ENCODE results near the gene TTC21B.
"Not testable (repeated sequence)": the region's sequence is repeated elsewhere in the genome, so short reads cannot be mapped to it uniquely, and the experiment has no call there.

Gene TTC21B

GRCh38 chr2:165953655-165954606 is at the start of gene TTC21B:
TTC21B (minus strand) TSS chr2:165953776; CDS start chr2:165953705, 71 bp downstream.
- DNase-seq (ENCODE audit: low spot score): peak; percentile 99

DNA sequence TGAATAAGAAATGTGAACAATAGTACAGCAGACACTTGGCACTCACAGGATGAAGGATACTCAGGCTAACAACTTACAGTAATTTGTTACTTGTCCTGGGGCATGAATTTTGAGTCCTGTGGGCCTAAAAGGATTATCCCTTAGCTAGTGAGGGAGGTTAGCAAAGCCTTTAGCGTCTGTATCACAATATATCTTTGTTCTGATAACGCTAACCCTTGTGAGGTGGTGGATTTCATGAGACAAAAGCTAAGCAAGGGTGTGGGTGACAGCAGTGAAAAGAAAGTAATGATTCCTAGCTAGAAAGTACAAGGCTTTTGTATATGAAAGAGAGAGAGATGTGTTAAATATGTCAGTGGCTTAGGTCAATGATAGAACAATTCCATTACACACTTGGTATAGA is 46.8 kb upstream of the TTC21B start:
- DNase-seq (ENCODE audit: low spot score): no peak

DNA sequence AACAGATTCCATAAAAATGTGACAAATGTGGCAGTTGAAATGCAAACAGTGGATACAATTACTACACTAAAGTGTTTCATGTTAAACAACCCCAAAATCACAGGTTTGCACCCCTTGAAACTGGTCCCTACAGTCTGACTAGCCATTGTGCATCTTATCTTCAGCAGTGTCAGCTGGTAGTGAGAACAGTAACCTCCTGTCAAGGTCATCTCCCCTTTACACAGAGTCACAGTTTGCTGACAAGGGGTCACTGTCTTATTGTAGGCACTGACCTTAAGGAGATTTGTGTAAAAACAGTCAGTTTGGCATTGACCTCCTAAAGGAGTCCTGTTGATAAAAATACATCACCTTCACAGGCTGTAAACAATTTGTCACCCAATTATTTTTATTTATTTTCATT is 37.3 kb upstream of the TTC21B start:
- no peak for DNase-seq (ENCODE audit: low spot score)

DNA sequence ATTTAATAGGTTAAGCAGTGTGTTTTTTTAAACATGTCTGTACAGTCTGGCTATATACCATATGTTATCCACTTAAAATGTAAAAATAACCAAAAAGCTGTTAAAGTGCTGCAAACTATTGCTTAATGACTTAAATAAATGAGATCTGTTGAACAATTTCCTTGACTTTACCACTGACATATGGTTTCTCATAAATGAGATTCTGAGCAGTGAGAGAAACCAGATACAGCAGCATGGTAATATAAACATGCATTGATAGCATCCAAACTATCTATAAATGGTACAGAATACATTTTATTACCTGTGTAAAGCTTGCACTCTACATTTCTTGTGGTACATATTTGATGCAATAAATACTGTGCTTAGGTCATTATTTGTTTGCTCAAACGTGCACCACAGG is 36.3 kb upstream of the TTC21B start:
- no peak for DNase-seq (ENCODE audit: low spot score)

DNA sequence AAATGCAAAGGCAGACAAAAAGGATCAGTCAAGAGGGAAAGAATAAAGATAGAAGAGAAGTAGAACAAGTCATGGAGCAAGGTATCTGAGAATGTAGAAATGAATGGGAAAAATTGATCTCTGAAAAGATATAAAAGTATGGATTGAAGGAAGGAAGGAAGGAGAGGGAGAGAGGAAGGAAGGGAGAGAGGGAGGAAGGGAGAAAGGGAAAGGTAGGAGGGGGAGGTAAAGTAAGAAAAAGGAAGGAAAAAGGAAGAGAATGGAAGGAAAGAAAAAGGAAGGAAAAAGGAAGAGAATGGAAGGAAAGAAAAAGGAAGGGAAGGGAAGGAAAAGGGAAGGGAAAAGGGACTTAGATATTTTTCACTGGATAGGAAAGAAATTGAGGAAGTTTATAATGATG is 31.5 kb upstream of the TTC21B start:
- DNase-seq (ENCODE audit: low spot score): no peak

DNA sequence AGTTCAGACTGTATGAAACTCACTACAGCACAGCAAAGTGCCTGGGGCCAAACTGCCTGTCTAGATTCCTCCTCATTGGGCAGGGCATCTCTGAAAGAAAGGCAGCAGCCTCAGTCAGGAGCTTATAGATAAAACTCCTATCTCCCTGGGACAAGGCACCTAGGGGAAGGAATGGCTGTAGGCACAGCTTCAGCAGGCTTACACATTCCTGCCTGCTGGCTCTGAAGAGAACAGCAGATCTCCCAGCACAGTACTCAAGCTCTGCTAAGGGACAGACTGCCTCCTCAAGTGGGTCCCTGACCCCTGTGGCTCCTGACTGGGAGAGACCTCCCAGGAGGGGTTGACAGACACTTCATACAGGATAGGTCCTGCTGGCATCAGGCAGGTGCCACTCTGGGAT is 18.6 kb upstream of the TTC21B start:
- DNase-seq (ENCODE audit: low spot score): not testable (repeated sequence)

- DNase-seq (ENCODE audit: low spot score): no peak
Observed at GRCh38 chr2:165970663-165971062, 17.1 kb upstream of the TTC21B start.

- no peak for DNase-seq (ENCODE audit: low spot score)
Observed at GRCh38 chr2:165969227-165969626, 15.7 kb upstream of the TTC21B start.

GRCh38 chr2:165967746-165968145 is 14.2 kb upstream of the TTC21B start:
- DNase-seq (ENCODE audit: low spot score): no peak

GRCh38 chr2:165961818-165962217 is 8.2 kb upstream of the TTC21B start:
- no peak for DNase-seq (ENCODE audit: low spot score)

DNA sequence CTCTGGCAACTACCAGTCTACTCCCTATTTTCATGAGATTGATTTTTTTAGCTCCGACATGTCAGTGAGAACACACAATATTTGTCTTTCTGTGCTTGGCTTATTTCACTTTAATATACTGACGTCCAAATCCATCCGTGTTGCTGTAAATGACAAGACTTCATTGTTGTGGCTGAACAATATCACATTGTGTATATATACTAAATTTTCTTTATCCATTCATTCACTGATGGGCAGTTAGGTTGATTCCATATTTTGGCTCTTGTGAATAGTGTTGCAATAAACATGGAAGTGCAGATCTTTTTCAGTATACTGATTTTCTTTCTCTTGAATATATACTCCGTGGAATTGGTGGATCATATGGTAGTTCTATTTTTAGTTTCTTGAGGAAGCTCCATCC is 5.8 kb upstream of the TTC21B start:
- no peak for DNase-seq (ENCODE audit: low spot score)

DNA sequence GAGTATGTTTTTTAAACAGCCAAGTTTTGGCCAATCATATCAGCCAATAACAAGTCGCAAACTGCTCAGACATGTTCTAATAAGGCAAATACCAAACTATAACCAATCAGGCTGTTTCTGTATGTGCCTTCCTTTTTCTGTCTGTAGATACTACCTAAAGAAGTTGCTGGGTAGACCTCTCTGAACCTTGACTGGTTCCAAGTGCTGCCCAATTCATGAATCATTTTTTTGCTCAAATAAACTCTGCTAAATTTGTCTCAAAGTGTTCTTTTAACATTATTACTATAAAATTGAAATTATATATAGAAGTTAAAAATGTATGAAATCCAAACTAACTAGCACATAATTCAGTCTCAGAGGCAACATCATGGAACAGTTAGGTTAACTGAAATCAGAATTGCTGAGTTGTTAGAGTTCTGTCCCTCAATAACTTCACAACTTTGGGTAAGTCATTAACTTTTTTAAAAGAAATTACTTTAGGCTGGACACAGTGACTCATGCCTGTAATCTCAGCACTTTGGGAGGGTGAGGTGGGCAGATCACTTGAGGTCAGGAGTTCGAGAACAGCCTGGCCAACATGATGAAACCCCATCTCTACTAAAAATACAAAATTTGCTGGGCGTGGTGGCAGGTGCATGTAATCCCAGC is 4.9 kb upstream of the TTC21B start:
- DNase-seq (ENCODE audit: low spot score): no peak

GRCh38 chr2:165957030-165957675 is 3.6 kb upstream of the TTC21B start:
- DNase-seq (ENCODE audit: low spot score): no peak

DNA sequence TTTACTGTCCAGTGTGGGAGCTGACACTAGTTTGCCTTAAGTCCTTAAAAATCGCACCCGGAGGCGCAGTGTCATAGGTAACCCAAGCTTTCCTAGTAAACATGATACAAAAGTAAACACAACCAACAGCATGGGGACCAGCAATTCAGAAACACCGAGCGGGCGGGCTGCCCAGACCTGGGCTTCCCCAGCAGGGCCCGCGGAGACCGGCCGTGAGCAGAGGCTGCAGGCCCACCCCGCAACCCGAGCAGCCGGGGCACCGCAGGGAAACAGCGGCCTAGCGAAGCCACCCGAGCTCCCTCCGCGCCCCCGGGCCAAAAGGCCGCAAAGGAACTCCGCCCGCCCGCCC is 296 bp downstream of the TTC21B start:
- DNase-seq (ENCODE audit: low spot score): no peak

GRCh38 chr2:165952741-165953211 is 800 bp downstream of the TTC21B start:
- no peak for DNase-seq (ENCODE audit: low spot score)

DNA sequence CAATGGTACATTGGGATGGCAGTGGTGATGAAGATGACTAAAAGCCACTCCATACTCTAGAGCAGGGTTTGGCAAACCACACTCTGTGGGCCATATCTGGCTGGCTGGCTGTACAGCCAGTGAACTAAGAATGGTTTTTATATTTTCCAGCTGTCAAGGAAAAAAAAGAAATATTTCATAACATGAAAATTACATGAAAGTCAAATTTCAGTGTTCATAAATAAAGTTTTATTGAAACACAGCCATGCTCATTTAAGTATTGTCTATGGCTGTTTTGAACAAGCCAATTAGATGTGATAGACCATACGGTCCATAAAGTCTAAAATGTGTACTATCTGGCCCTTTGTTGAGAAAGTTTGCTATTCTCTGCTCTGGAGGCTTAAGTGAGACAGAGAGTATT is 1.5 kb downstream of the TTC21B start:
- no peak for DNase-seq (ENCODE audit: low spot score)

DNA sequence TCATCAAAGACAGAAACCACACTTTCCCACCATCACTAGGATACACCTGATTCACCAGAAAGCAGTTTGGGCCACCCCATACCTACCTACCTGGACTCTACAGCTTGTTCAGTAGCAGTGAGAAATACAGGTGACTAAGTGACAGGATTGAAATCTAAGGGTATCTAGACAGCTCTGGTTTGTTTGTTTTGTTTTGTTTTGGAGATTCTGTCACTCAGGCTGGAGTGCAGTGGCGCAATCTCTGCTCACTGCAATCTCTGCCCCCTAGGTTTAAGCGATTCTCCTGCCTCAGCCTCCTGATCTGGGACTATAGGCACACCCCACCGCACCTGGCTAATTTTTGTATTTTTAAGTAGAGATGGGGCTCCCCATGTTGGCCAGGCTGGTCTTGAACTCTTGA is 3.1 kb downstream of the TTC21B start:
- no peak for DNase-seq (ENCODE audit: low spot score)

DNA sequence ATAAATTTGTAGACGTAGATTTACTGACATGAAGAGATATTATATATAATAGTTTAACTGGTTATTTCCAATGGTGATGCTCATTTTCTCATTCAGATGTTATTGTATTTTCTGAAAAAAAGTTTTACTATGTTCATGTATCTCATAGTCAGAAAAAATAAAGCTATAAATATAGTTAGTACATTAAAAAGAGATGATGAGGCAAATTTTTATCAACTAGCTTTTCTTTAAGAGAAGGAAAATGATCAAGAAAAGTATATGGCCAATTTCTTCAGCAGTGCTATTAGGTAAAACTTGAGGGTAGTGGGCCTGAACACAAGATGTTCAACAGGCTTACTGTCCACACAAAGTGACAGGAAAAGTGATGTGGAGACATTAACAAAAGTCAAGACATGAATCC is 11.7 kb downstream of the TTC21B start:
- DNase-seq (ENCODE audit: low spot score): no peak

GRCh38 chr2:165938237-165938636 is 15.3 kb downstream of the TTC21B start:
- DNase-seq (ENCODE audit: low spot score): no peak

GRCh38 chr2:165933211-165933910 is 20.2 kb downstream of the TTC21B start:
- no peak for DNase-seq (ENCODE audit: low spot score)

GRCh38 chr2:165927774-165928173 is 25.8 kb downstream of the TTC21B start:
- no peak for DNase-seq (ENCODE audit: low spot score)

GRCh38 chr2:165927353-165927752 is 26.2 kb downstream of the TTC21B start:
- no peak for DNase-seq (ENCODE audit: low spot score)
